Uterus (tissue), 4 donors: ENCODE data around the gene PLEKHG4B. TPM values are rescaled to one million over a fixed set of nuclear protein-coding genes. Genes with fewer than 3 reads are reported as not detected.

ENCODE experiments used
- DNase-seq, 2 donors: peaks; one replicate each; pipeline ENCODE4 v3.0.0-alpha.2; 2019 to 2020
- H3K27ac ChIP-seq, 2 donors: fragments of 200-600 bp; sonication (generic); 1 replicate in 1 of 2; 2 replicates in 1 of 2; pipeline ENCODE4 v1.5.1; 2016 to 2018
- H3K27me3 ChIP-seq, 2 donors: fragments of 200-600 bp; sonication (generic); one replicate each; pipeline ENCODE4 v1.5.1; 2018 to 2019; ENCODE audit warnings: control low read depth in 1 of 2
- H3K36me3 ChIP-seq, 2 donors: fragments of 200-600 bp; sonication (generic); one replicate each; pipeline ENCODE4 v1.5.1; 2019; ENCODE audit warnings: control low read depth in 1 of 2
- H3K4me1 ChIP-seq, 2 donors: fragments of 200-600 bp; sonication (generic); one replicate each; pipeline ENCODE4 v1.5.1; 2018 to 2019; ENCODE audit warnings: control low read depth in 1 of 2
- H3K4me3 ChIP-seq, 2 donors: fragments of 200-600 bp; sonication (generic); 1 replicate in 1 of 2; 2 replicates in 1 of 2; pipeline ENCODE4 v1.5.1; 2018 to 2019; ENCODE audit warnings: mild to moderate bottlenecking in 1 of 2
- H3K9me3 ChIP-seq, 2 donors: fragments of 200-600 bp; sonication (generic); one replicate each; pipeline ENCODE4 v1.5.1; 2019; ENCODE audit warnings: control low read depth in 1 of 2
- POLR2A ChIP-seq, 2 donors: fragments of 450-650 bp; IDR thresholded peaks; one replicate each; pipeline ENCODE4 v1.6.1; 2016; ENCODE audit warnings: antibody characterized with exemption in 2 of 2, mild to moderate bottlenecking in 1 of 2, moderate library complexity in 1 of 2
- intact Hi-C: fragments of 100-400 bp; cut with DNase I; formaldehyde crosslinking; loops from one replicate; pipeline ENCODE4 v1.15.1; 2023; ENCODE audit warnings: low total_unique reads
- total RNA-seq, 4 donors: library from RNA; depleted of rRNA in 3 of 4; stranded (reverse); fragments of >200 nt in 3 of 4; gene quantifications; one replicate each; pipeline versions ENCODE4 v1.1.0 to v1.2.4, GENCODE V29; 2014 to 2023
- TF ChIP-seq, protein P1 (sequence below), 4 experiments: fragments of 200-600 bp in 2 of 4; fragments of 450-650 bp in 2 of 4; sonication (generic) in 2 of 4; IDR thresholded peaks; one replicate each; pipeline ENCODE4 v1.5.1; 2016 to 2019; ENCODE audit warnings: antibody characterized with exemption in 4 of 4, mild to moderate bottlenecking in 2 of 4, moderate library complexity in 1 of 4
- donor health status: DM: yes; HTN: yes; CAD: no.

Gene PLEKHG4B
- total RNA-seq, 4 donors from 2014 or later: under 0.01 to 8.3 (median 0.37) TPM; not detected in 1

DNA sequence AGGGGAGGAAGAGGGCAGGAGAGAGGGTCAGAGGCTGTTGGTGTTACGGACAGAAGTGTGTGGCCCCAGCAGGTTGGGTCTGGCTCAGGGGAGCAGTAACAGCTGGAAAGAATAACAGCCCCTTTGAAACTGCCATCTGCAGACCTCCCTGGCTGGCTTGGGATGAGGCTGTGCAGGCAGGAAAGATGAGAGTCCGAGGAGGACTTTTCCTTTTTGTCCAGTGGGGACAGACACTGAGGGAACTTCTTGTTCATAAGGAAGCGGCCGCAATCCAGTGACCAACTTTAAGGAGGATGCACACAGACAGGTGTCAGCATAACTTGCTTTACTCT lies 14.8 kb upstream of the PLEKHG4B start:
- TF ChIP-seq POLR2A (IDR thresholded peaks at IDR 0.05): no peak
- TF ChIP-seq, protein P1, sequence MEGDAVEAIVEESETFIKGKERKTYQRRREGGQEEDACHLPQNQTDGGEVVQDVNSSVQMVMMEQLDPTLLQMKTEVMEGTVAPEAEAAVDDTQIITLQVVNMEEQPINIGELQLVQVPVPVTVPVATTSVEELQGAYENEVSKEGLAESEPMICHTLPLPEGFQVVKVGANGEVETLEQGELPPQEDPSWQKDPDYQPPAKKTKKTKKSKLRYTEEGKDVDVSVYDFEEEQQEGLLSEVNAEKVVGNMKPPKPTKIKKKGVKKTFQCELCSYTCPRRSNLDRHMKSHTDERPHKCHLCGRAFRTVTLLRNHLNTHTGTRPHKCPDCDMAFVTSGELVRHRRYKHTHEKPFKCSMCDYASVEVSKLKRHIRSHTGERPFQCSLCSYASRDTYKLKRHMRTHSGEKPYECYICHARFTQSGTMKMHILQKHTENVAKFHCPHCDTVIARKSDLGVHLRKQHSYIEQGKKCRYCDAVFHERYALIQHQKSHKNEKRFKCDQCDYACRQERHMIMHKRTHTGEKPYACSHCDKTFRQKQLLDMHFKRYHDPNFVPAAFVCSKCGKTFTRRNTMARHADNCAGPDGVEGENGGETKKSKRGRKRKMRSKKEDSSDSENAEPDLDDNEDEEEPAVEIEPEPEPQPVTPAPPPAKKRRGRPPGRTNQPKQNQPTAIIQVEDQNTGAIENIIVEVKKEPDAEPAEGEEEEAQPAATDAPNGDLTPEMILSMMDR (IDR thresholded peaks at IDR 0.05): no peak
- H3K9me3 ChIP-seq: no peaks in the 10 kb centered on the region
- H3K4me1 ChIP-seq: no peaks in the 10 kb centered on the region
- H3K4me3 ChIP-seq: no peak overlapping the region
- H3K27ac ChIP-seq: no peak overlapping the region
- H3K36me3 ChIP-seq: no peaks in the 10 kb centered on the region
- DNase-seq: no peak
- H3K27me3 ChIP-seq: no peaks in the 10 kb centered on the region
- intact Hi-C loops: no loop called here

DNA sequence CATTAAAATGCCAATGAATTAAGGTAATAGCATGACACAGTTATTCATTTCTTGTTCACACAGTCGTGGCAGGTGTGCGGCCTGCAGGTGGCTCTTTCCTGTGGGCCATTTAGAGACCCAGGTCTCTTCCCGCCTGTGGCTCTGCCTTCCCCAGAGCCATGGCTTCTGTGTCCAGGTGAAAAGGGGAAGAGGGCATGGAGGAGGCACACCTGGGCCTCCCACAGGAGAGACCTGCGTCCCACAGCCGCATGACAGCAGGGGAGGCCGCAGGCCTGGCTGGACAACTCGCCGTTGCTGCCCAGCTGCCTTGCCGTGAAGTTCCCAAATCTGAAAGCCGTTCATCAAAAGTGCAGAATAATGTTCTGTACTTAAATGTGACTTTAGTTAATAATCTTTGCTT lies 14.4 kb upstream of the PLEKHG4B start:
- TF ChIP-seq, protein P1 (IDR thresholded peaks at IDR 0.05): no peak
- TF ChIP-seq POLR2A (IDR thresholded peaks at IDR 0.05): no peak
- Histone ChIP-seq H3K4me3 (no peak overlapping the region), H3K36me3 (no peaks in the 10 kb centered on the region), H3K9me3 (no peaks in the 10 kb centered on the region), H3K27me3 (no peaks in the 10 kb centered on the region), H3K4me1 (no peaks in the 10 kb centered on the region), H3K27ac (no peak overlapping the region)
- DNase-seq: no peak
- intact Hi-C loops: no loop called here

DNA sequence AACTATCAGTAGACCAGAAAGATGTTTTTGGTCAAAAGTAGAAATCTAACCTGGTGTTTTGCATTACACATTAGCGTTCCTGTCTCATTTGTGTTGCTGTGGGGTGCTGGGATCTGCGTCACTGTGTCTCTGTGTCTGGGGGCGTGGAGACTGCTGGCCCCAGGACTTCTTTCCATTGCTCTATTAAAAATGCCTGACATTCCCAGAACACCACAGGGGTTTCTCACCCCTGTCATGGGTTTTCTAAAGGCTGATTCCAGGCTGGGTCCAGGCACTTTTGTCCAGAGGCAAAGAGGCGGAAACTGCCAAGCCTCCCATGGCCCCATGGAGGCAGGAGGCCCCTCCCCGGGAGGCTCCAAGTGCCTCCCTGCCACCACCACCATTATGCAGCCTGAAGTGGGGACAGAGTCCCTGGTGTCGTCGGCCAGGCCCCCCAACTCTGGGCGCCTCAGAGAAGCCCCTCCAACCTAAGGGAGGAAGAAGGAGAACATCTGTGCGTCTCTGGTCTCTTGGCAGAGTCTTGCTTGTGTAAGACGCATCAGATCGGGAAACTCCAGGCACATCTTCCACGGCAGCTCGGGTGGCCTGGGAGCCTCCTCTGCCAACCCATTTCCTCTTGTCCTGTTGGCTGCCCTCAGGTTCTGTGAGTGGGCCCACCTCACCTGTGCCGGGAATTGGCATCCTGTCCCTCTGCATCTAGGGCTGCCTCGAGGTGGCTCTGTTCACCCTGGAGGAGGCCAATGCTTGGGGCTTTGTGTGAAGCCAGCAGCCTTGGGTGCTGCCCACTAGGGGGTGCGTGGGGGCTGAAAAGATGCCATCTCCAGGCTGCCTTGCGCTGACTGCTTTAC lies 13.8 kb upstream of the PLEKHG4B start:
- no peak for TF ChIP-seq POLR2A (IDR thresholded peaks at IDR 0.05)
- TF ChIP-seq, protein P1 (IDR thresholded peaks at IDR 0.05): no peak
- H3K36me3 ChIP-seq: no peaks in the 10 kb centered on the region
- H3K9me3 ChIP-seq: no peaks in the 10 kb centered on the region
- no peak overlapping the region for H3K4me3 ChIP-seq
- DNase-seq: no peak
- no peak overlapping the region for H3K27ac ChIP-seq
- H3K4me1 ChIP-seq: no peaks in the 10 kb centered on the region
- no peaks in the 10 kb centered on the region for H3K27me3 ChIP-seq
- intact Hi-C loops: no loop called here

DNA sequence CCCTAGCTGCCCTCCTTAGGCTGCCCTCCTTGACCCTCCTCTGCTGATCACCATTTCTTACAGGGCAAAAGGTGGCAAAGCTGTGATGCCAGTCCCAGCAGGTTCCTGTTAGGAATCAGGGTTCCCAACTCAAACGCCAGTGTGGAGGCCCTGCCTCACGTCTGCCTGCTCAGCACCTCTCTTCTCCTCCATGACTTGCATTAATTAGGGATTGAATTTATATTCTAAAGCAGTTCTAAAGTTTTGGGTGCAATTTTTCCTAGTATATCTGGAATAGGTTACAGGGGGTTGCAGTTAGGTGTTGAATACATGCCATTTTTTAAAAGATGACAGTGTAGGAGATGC lies 13.2 kb upstream of the PLEKHG4B start:
- H3K4me3 ChIP-seq: no peak overlapping the region
- H3K36me3 ChIP-seq: no peaks in the 10 kb centered on the region
- intact Hi-C loops: no loop called here
- TF ChIP-seq, protein P1 (IDR thresholded peaks at IDR 0.05): no peak
- no peak for TF ChIP-seq POLR2A (IDR thresholded peaks at IDR 0.05)
- no peaks in the 10 kb centered on the region for H3K9me3 ChIP-seq
- H3K27ac ChIP-seq: no peak overlapping the region
- no peaks in the 10 kb centered on the region for H3K27me3 ChIP-seq
- DNase-seq: no peak
- H3K4me1 ChIP-seq: no peaks in the 10 kb centered on the region

DNA sequence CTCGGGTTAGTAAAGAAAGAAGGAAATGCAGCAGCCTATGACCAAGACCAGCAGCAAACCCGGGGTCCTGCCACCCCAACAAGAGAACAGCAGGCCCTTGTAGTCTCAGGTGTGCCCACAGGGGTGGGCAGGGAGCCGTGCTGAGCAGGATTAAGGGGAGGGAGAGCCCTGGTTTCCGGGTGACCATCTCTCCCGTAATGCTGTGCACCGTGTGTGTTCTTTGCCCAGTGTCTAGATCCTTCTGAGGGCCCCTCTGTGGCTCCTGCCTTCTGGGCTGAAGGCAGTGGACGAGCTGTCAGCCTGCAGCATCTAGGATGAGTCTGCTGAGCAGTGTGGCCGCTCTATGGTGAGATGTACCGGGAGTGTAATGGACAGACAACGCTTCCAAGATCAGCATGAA lies 12.7 kb upstream of the PLEKHG4B start:
- Histone ChIP-seq H3K4me3 (no peak overlapping the region), H3K9me3 (no peaks in the 10 kb centered on the region), H3K4me1 (no peaks in the 10 kb centered on the region), H3K27ac (no peak overlapping the region), H3K36me3 (no peaks in the 10 kb centered on the region), H3K27me3 (no peaks in the 10 kb centered on the region)
- intact Hi-C loops: no loop called here
- no peak for DNase-seq
- no peak for TF ChIP-seq POLR2A (IDR thresholded peaks at IDR 0.05)
- TF ChIP-seq, protein P1 (IDR thresholded peaks at IDR 0.05): no peak
